ENCODE results near the gene RNLS. TPM values are rescaled to one million over a fixed set of nuclear protein-coding genes. Genes with fewer than 3 reads are reported as not detected.

RNLS gene
- total and polyA plus RNA-seq, 2 of the 4 experiments (the other 2 are of a cell fraction) = 4.5 to 7.0 TPM

GRCh38 chr10:88370713-88371112, 212.4 kb downstream of the RNLS start:
- no peak overlapping the region for H2AK9ac ChIP-seq (replicated peaks; ENCODE audit: low read depth, low read length, poor library complexity)
- no peak overlapping the region for H3K27ac ChIP-seq (ENCODE audit: insufficient read depth, low read length)
- H3K4ac ChIP-seq (ENCODE audit: low read depth, low read length) = no peak overlapping the region
- no CpG with 5 or more reads among the region's 2 CpGs for WGBS, 2 experiments (ENCODE audit: extremely low coverage in 2 of 2, insufficient read length in 1 of 2)
- dilution Hi-C loops (cut with HindIII; ENCODE audit: low sequenced_read_pairs, unreplicated experiment) = no loop called here
- H3K9ac ChIP-seq (ENCODE audit: low read depth, low read length) = no peak overlapping the region
- no peak overlapping the region for H3K4me3 ChIP-seq (ENCODE audit: insufficient read depth, low read depth, low read length)
- no peak overlapping the region for H3K4me2 ChIP-seq (ENCODE audit: low read depth, low read length)
- H3K27me3 ChIP-seq (ENCODE audit: control insufficient read depth, insufficient read depth, low read length) = no peaks in the 10 kb centered on the region; the same call in 1 of the 2 replicates
- no peak for TF ChIP-seq NFE2L2 (IDR thresholded peaks at IDR 0.05; ENCODE audit: low read depth, low read length)
- no peak for TF ChIP-seq MXI1 (IDR thresholded peaks at IDR 0.05; ENCODE audit: borderline replicate concordance, low read depth, low read length)
- no peak for TF ChIP-seq CHD1 (IDR thresholded peaks at IDR 0.05; ENCODE audit: low read depth, low read length)
- TF ChIP-seq CEBPB (IDR thresholded peaks at IDR 0.05; ENCODE audit: low read depth, low read length) = no peak
- TF ChIP-seq USF2 (IDR thresholded peaks at IDR 0.05; ENCODE audit: low read depth, low read length) = no peak
- H4K5ac ChIP-seq (ENCODE audit: low read depth, low read length) = no peak overlapping the region
- no peaks in the 10 kb centered on the region for H3K9me3 ChIP-seq (ENCODE audit: control insufficient read depth, insufficient read depth, low read length)
- H3K23ac ChIP-seq (ENCODE audit: low read depth, low read length) = no peak overlapping the region
- CTCF ChIA-PET = no interaction called here
- H3K18ac ChIP-seq (ENCODE audit: low read depth, low read length) = no peak overlapping the region
- no peak overlapping the region for H2AK5ac ChIP-seq (ENCODE audit: low read depth, low read length)
- no peak overlapping the region for H2AFZ ChIP-seq (replicated peaks; ENCODE audit: low read length, poor library complexity)
- DNase-seq (no peak), ATAC-seq (ENCODE audit: low read depth) (no peak)
- H2BK5ac ChIP-seq (ENCODE audit: low read depth, low read length, poor library complexity, severe bottlenecking) = no peak overlapping the region
- POLR2A ChIA-PET (ENCODE audit: unreplicated experiment) = no interaction called here
- no peak overlapping the region for H2BK20ac ChIP-seq (ENCODE audit: low read depth, low read length)
- BruUV-seq (replicated peaks) = no TSS peak
- no peaks in the 10 kb centered on the region for H3K4me1 ChIP-seq (ENCODE audit: control insufficient read depth, insufficient read depth, low read length)
- no peaks in the 10 kb centered on the region for H3K9me1 ChIP-seq (ENCODE audit: insufficient read depth, low read length)
- no peaks in the 10 kb centered on the region for H4K20me1 ChIP-seq (ENCODE audit: insufficient read depth, low read length)
- H3K79me1 ChIP-seq (ENCODE audit: low read depth in 1 of 2, low read length in 2 of 2) = no peaks in the 10 kb centered on the region
- H3K56ac ChIP-seq (ENCODE audit: extremely low read depth, insufficient read depth, low read length) = no peak overlapping the region
- H3K36me3 ChIP-seq (ENCODE audit: control insufficient read depth, insufficient read depth, low read length) = no peaks in the 10 kb centered on the region
- H4K91ac ChIP-seq (ENCODE audit: insufficient read depth, low read depth, low read length) = no peak overlapping the region
- no peak overlapping the region for H2BK15ac ChIP-seq (ENCODE audit: low read depth, low read length)
- H2BK120ac ChIP-seq (ENCODE audit: low read depth, low read length) = no peak overlapping the region
- in situ Hi-C loops (cut with MboI; ENCODE audit: low sequenced_read_pairs) = no loop called here
- H4K8ac ChIP-seq (ENCODE audit: low read depth in 2 of 2, low read length in 2 of 2) = no peak overlapping the region
- H3K14ac ChIP-seq (replicated peaks; ENCODE audit: low read depth, low read length) = no peak overlapping the region
- intact Hi-C loops (cut with micrococcal nuclease) = no loop called here

Measured in IMR-90 (cell line).